Ramos (cell line): ENCODE measurements around the gene TPH1.
"Not testable (repeated sequence)": the region's sequence is repeated elsewhere in the genome, so short reads cannot be mapped to it uniquely, and the experiment has no call there.

ENCODE experiments used
- in situ Hi-C: fragments of 300-500 bp; cut with MboI; formaldehyde crosslinking; loops from one replicate; pipeline ENCODE4 v1.14.3; 2022; ENCODE audit warnings: low sequenced_read_pairs; ENCODE audit not compliant: unreplicated experiment

The TPH1 gene

GRCh38 chr11:18027475-18027874, 18.6 kb downstream of the TPH1 start:
- in situ Hi-C loops, result no loop called here

DNA sequence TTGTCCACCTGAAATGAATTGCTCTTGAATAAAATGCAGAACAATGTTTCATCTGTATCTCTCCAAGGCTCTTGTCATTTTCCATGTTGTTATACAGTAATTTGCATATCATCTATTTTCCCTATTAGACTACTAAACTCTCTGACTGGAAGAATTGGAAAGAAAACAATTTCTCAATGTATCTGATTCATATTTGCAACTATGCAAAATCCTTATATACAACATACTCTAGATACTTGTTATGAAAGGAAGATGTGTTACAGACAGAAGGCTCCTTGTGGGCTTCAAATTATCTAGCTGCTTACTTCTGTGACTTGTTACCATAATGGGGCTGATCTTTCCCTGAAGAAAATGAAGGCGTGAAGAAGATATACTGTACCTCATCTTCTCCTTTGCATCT, 23.6 kb downstream of the TPH1 start:
- in situ Hi-C loops, result no loop called here

DNA sequence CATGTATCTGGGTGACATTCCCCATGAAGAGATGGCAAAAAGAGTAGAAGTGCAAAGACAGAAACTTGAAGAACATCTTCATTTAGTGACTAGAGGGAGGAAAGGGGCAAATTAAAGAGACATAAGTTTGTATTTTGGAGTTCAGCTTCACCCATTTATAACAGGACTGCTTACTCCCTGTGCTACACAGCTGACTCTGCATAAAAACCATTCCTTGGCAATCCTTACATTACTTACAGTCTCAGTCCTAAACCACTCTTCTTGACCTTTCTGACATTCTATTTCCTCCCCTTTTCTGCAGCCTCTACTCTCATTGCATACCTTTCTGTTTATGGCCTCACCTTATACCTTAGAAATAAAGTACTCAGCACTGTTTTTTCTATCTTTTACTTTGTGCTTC, 26.4 kb downstream of the TPH1 start:
- in situ Hi-C loops, result no loop called here

DNA sequence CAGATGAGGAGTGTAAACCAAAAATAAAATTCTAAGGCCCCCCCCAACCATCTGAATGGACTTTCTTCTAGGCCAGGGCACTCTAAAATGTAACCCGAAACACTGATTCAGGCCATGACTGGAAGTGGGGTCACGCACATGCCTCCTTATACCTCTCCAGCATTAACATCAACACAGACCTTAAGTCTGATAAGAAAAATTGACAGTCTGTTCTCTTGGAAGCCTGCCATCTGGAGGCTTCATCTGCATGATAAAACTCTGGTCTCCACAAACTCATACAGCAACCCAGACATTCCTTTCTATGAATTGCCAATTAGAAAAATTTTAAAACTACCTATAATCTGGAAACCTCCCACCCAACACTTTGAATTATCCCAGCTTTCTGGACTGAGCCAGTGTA, 29.3 kb downstream of the TPH1 start:
- in situ Hi-C loops, result no loop called here

DNA sequence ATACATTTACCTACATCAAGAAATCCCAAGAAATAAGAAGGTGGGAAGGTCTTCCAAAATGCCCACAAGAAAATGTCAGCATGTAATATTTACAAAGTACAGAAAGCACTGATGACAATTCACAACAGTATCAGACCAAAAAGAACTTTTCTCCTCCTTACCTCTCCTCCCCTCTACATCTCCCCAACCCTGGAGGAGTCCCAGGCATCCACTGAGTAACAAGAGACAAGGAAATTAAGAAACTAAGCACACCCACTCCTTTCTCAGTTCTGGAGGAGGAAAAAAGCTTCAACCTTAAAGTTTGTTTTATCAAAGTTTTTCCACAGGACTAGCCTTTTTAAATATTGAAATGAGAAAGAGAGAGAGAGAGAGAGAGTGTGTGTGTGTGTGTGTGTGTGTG, 31.2 kb downstream of the TPH1 start:
- in situ Hi-C loops, result no loop called here

DNA sequence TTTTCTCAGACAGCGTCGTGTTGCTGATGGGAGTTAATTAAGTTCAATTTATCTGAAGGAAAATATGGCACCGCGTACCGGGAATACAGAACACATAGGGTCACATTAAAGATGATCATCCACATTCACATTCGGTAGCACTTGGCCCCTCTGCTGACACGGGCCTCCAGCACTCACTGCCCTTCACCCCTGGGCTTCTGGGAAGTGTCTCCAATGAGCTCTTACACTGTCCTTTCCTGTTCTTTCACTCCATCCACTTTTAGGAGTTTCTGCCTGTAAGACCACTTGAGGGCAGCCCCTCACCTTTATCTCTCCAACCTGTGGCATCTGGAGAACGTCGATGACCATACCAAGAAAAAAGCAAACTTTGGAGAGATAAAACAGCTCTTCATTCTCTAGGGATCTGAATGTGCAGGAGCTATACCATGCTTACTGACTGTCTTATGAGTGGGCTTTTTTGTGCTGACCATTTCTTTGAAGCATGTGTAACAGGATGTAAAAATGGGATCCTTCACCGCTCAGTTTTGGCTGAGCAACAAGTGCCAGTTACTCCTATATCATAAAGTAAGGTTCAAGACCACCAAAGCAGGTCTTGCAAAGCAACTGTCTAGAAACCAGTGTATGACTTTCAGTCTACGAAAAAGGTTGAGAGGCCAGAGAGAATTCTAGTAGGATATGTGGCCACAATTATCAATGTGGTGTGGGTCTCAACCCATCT, 32.1 kb downstream of the TPH1 start:
- in situ Hi-C loops, result no loop called here

DNA sequence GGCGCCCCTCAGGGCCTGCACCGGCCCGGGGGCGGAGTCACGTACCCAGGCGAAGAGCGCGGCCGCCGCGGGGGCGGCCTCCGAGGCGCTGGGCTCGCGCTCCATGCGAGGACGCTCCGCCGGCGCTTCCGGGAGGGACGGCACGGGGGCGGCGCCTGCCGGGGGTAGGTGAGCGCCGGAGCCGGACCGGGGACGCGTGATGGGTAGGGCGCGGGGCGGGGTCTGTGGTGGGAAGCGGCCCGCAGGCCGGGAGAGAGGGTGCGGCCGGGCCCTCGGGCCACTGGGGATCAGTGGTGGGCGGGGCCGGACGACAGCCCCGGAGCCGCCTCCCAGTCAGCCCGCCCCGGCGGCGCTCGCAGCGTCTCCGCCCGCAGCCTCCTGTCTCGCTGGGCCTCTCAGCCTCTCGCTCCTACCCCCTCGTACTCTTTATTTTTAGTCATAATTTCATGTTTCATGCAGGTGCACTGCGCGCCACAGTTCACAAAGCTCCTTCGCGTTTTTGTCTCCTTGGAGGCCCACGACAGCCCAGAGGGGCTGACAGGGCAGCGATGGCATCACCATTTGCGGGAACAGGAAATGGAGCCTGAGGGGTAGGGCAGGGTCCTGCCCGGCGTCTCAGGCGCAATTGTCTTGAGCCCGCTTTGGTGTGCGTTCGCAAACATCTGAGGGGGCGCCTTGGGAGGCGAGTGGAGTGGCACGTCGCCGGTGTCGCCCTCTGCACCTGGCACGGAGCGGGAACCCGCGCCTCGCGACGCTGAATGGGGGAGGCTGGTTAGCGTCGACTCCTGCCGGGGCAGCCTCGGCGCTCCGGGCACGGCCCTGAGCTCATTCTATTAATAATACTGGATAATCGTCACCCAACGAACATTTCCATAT, 32.9 kb downstream of the TPH1 start, which contains the start of gene SERGEF:
Gene SERGEF (minus strand): TSS at position 142 of the 876 bp plus-strand sequence. CDS start 37 bp downstream, at position 105.
- in situ Hi-C loops, result no loop called here

- in situ Hi-C loops, result no loop called here
These were observed 33.8 kb downstream of the TPH1 start for GRCh38 chr11:18012122-18012905.

DNA sequence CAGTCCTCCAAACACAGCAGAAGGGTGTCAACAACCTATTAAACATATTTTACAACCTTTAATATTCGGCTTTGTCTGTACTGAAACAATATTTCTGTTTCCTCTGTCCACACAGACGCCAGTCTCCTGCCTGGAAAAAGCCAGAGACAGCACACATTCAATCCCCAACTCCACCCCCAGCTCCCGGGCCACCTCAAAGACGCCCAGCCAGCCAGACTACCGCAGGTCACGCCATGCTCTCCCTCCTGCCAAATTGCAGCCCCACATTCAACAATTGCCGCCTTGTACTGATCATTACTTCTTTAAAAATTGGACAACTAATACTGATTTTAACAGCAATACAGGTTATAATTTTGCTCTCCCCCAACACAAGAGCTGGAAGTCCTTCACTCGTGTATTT, 34.4 kb downstream of the TPH1 start:
- in situ Hi-C loops, result no loop called here

DNA sequence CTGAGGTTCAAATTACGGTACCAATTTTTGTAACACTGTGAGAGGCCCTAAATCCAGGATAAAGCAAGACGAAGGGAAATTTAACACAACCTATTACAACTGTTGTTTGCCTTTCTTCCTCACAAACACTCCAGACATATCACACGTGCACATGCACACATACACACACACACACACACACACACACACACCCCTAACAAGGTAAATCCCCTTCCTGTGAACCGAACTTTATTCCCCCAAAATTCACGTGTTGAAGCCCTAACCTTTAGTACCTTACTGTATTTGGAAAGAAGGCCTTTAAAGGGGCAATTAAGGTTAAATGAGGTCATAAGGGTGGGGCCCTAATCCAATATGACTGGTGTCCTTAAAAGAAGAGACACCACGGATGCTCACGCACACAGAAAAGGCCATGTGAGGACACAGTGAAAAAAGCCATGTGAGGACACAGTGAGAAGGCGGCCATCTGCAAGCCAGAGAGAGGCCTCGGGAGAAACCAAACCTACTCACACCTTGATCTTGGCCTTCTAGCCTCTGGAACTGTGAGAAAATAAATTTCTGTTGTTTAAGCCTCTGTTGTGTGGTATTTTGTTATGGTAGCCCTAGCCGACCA, 35.0 kb downstream of the TPH1 start:
- in situ Hi-C loops, result no loop called here

DNA sequence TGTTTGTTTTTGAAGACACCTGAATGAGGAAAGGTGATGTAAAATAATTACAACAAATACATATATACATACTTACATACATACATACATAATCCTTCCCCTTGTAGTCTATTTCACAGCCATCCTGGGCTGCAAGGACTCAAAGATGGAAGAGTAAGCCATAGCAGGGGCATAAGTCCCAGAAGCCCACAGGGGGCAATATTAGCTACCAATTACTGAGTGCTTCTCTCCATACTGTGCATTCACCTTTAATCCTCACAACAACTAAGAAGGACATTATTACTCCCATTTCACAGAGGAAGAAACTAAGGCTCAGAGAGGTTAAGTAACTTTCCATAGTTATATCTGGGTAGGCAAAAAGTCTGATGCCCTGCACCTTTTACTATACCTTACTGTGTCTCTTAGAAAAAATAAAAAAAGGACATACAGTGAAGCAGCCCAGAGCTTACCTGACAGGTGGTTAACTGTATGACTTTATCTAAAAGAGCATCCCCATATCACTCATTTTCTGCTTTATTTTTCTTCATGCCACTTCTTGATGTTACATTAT, 35.9 kb downstream of the TPH1 start:
- in situ Hi-C loops, result no loop called here

DNA sequence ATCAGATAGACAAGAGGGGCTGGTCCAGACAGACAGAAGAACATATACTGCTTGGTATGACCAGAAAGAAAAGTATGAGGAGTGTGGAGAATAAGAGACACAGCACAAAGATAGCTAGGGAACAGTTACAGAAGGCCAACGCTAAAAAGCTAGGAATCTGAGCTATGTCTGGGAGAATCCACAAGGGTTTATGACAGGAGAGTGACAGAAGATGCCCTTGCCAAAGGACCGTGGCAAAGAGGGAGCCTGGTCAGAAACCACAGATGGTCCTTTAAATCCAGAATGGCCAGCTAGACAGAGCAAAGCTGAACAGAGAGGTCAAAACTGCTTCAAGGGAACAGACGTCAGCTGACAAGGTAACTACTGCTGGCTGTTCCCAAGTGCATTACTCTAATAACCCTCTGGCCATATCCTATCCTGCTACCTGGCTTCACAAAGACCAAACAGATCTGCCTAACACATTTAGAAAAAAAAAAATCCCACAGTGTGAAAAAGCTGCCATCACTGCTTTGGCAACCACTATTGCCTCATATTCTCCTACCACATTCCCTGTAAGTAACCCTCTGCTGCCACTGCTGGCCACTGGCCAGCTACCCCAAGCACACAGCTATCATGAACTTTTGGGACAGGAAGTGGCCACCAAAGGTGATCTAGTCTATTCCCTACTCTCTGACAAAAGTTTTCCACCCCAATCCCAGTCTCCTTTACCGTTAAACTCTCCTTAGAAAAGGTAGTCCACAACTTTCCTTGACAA, 40.5 kb downstream of the TPH1 start:
- in situ Hi-C loops, result no loop called here

GRCh38 chr11:18001191-18001590, 44.9 kb downstream of the TPH1 start:
- in situ Hi-C loops, result no loop called here

DNA sequence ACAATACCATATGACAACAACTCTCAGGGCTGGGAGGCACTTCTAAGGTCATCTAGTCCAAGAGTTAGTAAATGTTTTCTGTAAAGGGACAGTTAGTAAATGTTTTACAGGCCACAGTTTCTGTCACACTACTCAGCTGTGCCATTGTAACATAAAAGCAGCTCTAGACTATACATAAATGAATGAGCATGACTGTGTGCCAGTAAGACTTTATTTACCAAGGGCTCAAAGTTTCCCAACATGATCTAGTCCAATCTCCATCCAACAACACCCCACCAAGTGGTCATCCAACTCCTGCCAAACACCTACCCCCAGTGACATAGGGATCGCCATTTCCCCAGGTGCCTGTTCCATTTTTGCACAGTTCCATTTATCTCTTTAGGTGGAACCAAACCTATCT, 45.3 kb downstream of the TPH1 start:
- in situ Hi-C loops, result no loop called here

DNA sequence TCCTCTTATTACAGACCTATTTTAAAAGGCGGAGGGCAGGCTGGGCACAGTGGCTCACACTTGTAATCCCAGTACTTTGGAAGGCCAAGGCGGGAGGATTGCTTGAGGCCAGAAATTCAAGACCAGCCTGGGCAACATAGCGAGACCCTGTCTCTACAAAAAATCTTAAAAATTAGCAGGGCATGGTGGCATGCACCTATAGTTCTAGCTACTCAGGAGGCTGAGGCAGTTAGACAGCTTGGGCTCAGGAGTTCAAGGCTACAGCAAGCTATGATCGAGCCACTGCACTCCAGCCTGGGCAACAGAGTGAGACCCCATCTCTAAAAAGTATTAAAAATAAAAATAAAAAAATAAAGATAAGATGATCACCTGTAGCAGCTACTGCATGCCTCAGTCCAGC, 45.9 kb downstream of the TPH1 start:
- in situ Hi-C loops, result not testable (repeated sequence)
